CD4-positive, alpha-beta T cell (primary cell): Measurements from ENCODE around the gene ZNF18. TPM values are rescaled to one million over a fixed set of nuclear protein-coding genes. Genes with fewer than 3 reads are reported as not detected.

Experiments
- ATAC-seq: fragments of 200-7000 bp; cut with Tn5 transposase; one replicate; pipeline ENCODE4 v1.10.0; 2022; ENCODE audit warnings: mild to moderate bottlenecking; ENCODE audit not compliant: poor library complexity
- CTCF ChIA-PET: fragments of 350-600 bp; sonication (Branson Sonifier 250); formaldehyde crosslinking; loops from one replicate; lab custom pipeline; 2021; ENCODE audit warnings: antibody characterized with exemption, inconsistent platforms; lab: Charles Lee
- POLR2A ChIA-PET: fragments of 350-600 bp; sonication (Branson Sonifier 250); formaldehyde crosslinking; loops from one replicate; lab custom pipeline; 2021; ENCODE audit warnings: antibody characterized with exemption, inconsistent platforms; lab: Charles Lee
- DNase-seq, 14 experiments: peaks; one replicate each; pipeline ENCODE4 v3.0.0-alpha.2; 2013 to 2020; ENCODE audit warnings: mixed read lengths in 2 of 14
- H3K27ac ChIP-seq, 2 donors: one replicate each; pipeline versions ENCODE4 v1.5.1 to v1.7.0; 2013; ENCODE audit warnings: low read length in 2 of 2, low read depth in 1 of 2, mild to moderate bottlenecking in 1 of 2
- H3K27me3 ChIP-seq, 2 experiments: 1 replicate in 1 of 2; 2 replicates in 1 of 2; pipeline versions ENCODE4 v1.6.1 to v1.7.0; 2013; ENCODE audit warnings: low read length in 2 of 2, control low read depth in 1 of 2, mild to moderate bottlenecking in 1 of 2, moderate library complexity in 1 of 2; ENCODE audit not compliant: insufficient read depth in 2 of 2, control insufficient read depth in 1 of 2
- H3K36me3 ChIP-seq: one replicate; pipeline ENCODE4 v1.6.1; 2013; ENCODE audit warnings: low read length, control low read depth; ENCODE audit not compliant: insufficient read depth
- H3K4me1 ChIP-seq: one replicate; pipeline ENCODE4 v1.6.1; 2013; ENCODE audit warnings: low read length, control low read depth; ENCODE audit not compliant: insufficient read depth
- H3K4me3 ChIP-seq: one replicate; pipeline ENCODE4 v1.5.1; 2013; ENCODE audit warnings: mild to moderate bottlenecking, low read length, moderate library complexity
- H3K9me3 ChIP-seq, 2 experiments: 1 replicate in 1 of 2; 2 replicates in 1 of 2; pipeline versions ENCODE4 v1.6.1 to v1.7.0; 2013; ENCODE audit warnings: low read length in 2 of 2, mild to moderate bottlenecking in 2 of 2, control low read depth in 1 of 2, moderate library complexity in 1 of 2; ENCODE audit not compliant: control insufficient read depth in 1 of 2, insufficient read depth in 1 of 2
- H3K27ac Mint-ChIP-seq: one replicate; pipeline ENCODE4 v1.8.0; 2020; ENCODE audit warnings: mixed read lengths
- H3K27me3 Mint-ChIP-seq: one replicate; pipeline ENCODE4 v1.8.0; 2021; ENCODE audit warnings: mixed read lengths
- H3K36me3 Mint-ChIP-seq: one replicate; pipeline ENCODE4 v1.8.0; 2021; ENCODE audit warnings: low read depth, mixed read lengths
- H3K4me1 Mint-ChIP-seq: one replicate; pipeline ENCODE4 v1.8.0; 2021; ENCODE audit warnings: low read depth, mixed read lengths
- H3K4me3 Mint-ChIP-seq: one replicate; pipeline ENCODE4 v1.8.0; 2020; ENCODE audit warnings: mild to moderate bottlenecking, mixed read lengths
- H3K9me3 Mint-ChIP-seq: one replicate; pipeline ENCODE4 v1.8.0; 2020; ENCODE audit warnings: mixed read lengths
- intact Hi-C, 2 experiments: fragments of 100-400 bp; cut with DNase I in 1 of 2; cut with micrococcal nuclease in 1 of 2; formaldehyde crosslinking; loops; one replicate each; pipeline versions ENCODE4 v1.15.1 to v1.9.0; 2023 to 2025; cut with DNase I, micrococcal nuclease
- total RNA-seq, 174 experiments: library from RNA in 2 of 174; stranded (reverse) in 2 of 174; gene quantifications; one replicate each; pipeline ENCODE4 v1.2.3 and lab custom pipeline; 2021 to 2026
- TF ChIP-seq, protein P1 (sequence below): fragments of 200-600 bp; IDR thresholded peaks from one replicate; pipeline ENCODE4 v1.8.0; 2022; ENCODE audit warnings: antibody characterized with exemption, mild to moderate bottlenecking

The ZNF18 gene
- total RNA-seq, 2 experiments from 2014 or later: 11.4 to 11.5 TPM

DNA sequence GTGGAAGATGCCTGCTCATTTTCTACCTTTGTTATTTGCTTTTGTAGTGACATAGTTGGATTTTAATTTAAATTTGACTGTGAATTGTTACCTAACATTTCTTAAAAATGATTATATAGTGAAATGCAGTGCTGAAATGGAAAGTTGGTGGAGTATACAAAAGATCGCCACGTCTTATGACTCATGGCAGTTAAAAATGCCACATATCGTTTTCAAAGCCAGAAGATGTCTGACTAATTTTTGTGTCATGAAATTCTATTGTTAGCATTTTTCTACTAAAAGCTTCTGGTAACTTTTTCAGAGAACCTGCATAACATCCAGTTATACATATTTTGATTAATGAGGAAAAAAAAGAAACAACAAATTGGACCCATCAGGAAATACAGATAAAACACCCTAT lies 44.0 kb upstream of the ZNF18 start:
- Histone ChIP-seq H3K4me1 (no peaks in the 10 kb centered on the region), H3K36me3 (no peaks in the 10 kb centered on the region), H3K27ac (no peak overlapping the region), H3K9me3 (no peaks in the 10 kb centered on the region), H3K27me3 (no peaks in the 10 kb centered on the region), H3K4me3 (no peak overlapping the region)
- ATAC-seq (no peak), DNase-seq (no peak)
- intact Hi-C loops: no loop called here
- TF ChIP-seq, protein P1, sequence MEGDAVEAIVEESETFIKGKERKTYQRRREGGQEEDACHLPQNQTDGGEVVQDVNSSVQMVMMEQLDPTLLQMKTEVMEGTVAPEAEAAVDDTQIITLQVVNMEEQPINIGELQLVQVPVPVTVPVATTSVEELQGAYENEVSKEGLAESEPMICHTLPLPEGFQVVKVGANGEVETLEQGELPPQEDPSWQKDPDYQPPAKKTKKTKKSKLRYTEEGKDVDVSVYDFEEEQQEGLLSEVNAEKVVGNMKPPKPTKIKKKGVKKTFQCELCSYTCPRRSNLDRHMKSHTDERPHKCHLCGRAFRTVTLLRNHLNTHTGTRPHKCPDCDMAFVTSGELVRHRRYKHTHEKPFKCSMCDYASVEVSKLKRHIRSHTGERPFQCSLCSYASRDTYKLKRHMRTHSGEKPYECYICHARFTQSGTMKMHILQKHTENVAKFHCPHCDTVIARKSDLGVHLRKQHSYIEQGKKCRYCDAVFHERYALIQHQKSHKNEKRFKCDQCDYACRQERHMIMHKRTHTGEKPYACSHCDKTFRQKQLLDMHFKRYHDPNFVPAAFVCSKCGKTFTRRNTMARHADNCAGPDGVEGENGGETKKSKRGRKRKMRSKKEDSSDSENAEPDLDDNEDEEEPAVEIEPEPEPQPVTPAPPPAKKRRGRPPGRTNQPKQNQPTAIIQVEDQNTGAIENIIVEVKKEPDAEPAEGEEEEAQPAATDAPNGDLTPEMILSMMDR: no peak
- Mint-ChIP-seq H3K27me3 (no peaks in the 10 kb centered on the region), H3K36me3 (no peaks in the 10 kb centered on the region), H3K27ac (no peak overlapping the region), H3K9me3 (no peaks in the 10 kb centered on the region), H3K4me1 (peaks cover 77% of the 10 kb centered on the region), H3K4me3 (no peak overlapping the region)
- CTCF ChIA-PET: no interaction called here
- POLR2A ChIA-PET: interaction anchor here (0.7 kb wide), 1 partner anchor 17 kb away, joined by 3 read pairs; no protein-coding TSS in a partner anchor

DNA sequence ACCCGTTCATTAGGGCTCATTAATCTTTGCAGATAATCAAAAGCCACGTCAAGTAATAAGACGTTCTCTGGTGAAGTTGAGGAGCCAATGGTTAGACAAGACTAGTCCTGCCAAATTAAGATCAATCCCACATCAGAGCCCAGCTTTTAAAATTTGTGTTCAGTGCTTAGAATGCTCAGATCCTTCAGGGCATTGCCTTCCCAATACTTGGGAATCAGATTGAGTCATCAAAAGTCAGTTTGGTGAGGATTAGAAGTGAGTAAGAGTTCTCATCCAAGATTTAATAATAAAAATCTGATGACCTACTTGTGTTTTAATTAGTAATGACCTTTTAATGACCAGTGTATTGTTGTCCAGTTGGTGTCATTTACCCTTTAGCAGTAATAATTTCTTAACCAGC lies 43.2 kb upstream of the ZNF18 start:
- intact Hi-C loops: no loop called here
- H3K36me3 Mint-ChIP-seq: no peaks in the 10 kb centered on the region
- Histone ChIP-seq H3K4me1 (no peaks in the 10 kb centered on the region), H3K9me3 (no peaks in the 10 kb centered on the region), H3K27ac (no peak overlapping the region), H3K4me3 (no peak overlapping the region), H3K27me3 (no peaks in the 10 kb centered on the region), H3K36me3 (no peaks in the 10 kb centered on the region)
- CTCF ChIA-PET: interaction anchor here (1.0 kb wide), 1 partner anchor 25 kb away, joined by 3 read pairs; no protein-coding TSS in a partner anchor
- H3K4me1 Mint-ChIP-seq: peaks cover 76% of the 10 kb centered on the region
- H3K9me3 Mint-ChIP-seq: no peaks in the 10 kb centered on the region
- H3K27ac Mint-ChIP-seq: no peak overlapping the region
- TF ChIP-seq, protein P1: no peak
- ATAC-seq (no peak), DNase-seq (no peak)
- no peaks in the 10 kb centered on the region for H3K27me3 Mint-ChIP-seq
- POLR2A ChIA-PET: no interaction called here
- H3K4me3 Mint-ChIP-seq: no peak overlapping the region

DNA sequence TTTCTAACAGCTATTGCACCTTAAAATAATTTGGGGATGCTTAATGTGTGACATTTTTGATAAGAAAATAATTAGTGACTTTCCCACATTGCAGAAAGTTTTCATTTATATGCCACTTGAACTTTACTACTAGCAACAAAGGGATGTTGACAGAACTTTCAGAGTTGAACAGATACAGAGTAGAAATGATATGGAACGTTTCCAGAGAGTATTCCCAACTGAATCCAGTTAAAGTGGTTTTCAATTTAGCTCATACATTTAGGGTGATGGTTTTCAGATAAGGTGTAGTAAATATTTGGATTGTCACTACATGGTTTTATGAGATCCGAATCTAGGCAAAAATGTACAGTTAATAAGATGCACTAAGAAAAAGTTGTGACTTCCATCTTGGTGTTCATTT lies 40.7 kb upstream of the ZNF18 start:
- Histone ChIP-seq H3K27ac (no peak overlapping the region), H3K9me3 (no peaks in the 10 kb centered on the region), H3K4me1 (no peaks in the 10 kb centered on the region), H3K4me3 (no peak overlapping the region), H3K27me3 (no peaks in the 10 kb centered on the region), H3K36me3 (peaks cover 4% of the 10 kb centered on the region)
- no peak for DNase-seq
- ATAC-seq: no peak
- intact Hi-C loops: no loop called here
- TF ChIP-seq, protein P1: no peak
- H3K36me3 Mint-ChIP-seq: peaks cover 9% of the 10 kb centered on the region
- no peaks in the 10 kb centered on the region for H3K27me3 Mint-ChIP-seq
- H3K27ac Mint-ChIP-seq: no peak overlapping the region
- no peaks in the 10 kb centered on the region for H3K9me3 Mint-ChIP-seq
- POLR2A ChIA-PET: interaction anchor here (0.8 kb wide), 1 partner anchor 40 kb away, joined by 4 read pairs; the partner anchor contains the start of gene ZNF18
- H3K4me3 Mint-ChIP-seq: no peak overlapping the region
- CTCF ChIA-PET: interaction anchor here (1.2 kb wide), 1 partner anchor 10 kb away, joined by 4 read pairs; no protein-coding TSS in a partner anchor
- peaks cover 68% of the 10 kb centered on the region for H3K4me1 Mint-ChIP-seq
